ENCODE measurements around the gene NCAPD2.
A peak's percentile ranks its signal among the peaks of the same experiment; 100 is the strongest.
"Not testable (repeated sequence)": the region's sequence is repeated elsewhere in the genome, so short reads cannot be mapped to it uniquely, and the experiment has no call there.

Gene NCAPD2

DNA sequence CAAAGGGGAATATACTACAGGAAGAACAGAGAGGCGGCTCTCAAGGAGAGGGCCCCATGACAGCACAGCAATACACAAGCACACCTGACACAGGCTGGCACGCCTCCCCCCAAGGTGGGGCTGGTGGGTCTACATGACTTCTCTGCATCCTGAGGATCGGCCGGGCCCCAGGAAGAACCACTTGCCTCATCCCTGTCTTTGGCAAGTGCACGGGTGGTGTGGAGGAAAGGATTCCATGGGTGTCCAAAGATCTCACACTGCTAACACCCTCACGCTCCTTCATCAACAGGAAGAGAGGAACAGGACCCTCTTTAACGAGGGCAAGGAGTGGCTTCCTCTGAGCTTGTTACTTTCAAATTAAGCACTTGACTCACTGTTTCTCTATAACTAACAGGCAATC, 30.7 kb upstream of the NCAPD2 start:
- DNase-seq (ENCODE audit: low read depth in 2 of 2) = no peak

DNA sequence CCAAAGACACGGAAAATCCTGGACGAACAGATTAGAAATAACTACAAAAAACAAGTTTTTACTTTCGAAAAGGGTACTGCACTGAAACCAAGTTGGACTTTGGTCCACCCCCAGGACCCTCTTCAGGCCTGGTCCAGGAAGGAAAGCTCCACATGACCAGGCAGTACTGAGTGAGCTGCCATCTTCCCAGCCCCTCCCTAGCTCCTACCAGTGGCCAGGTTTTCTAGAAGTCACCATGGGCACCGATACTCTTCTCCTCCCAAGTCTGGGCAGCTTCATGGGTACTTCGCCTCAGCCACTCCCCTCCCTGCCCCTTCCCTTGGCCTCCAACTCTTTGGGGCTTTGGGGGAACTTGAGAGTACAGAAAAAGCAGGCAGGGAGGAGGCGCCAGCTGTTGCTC, 30.0 kb upstream of the NCAPD2 start:
- DNase-seq (ENCODE audit: low read depth in 2 of 2) = no peak

DNA sequence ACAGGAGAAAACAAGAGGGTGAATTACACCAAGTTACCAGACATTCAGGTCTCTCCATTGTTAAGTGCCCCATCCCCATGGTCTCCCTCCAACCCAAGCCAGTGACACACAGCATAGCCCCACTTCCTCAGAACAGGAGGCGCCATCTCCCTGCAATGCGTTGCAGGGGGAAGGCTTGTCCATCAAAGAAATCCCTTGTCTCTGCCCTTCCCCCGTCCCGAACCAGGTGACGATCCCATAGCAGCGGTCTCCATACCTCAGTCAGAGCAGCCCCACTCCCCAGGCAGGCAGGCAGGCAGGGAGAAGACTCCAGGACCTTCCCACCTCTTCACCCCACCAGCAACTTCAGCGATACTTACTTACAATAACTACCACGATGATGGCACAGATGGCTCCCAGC, 29.4 kb upstream of the NCAPD2 start:
- no peak for DNase-seq (ENCODE audit: low read depth in 2 of 2)

DNA sequence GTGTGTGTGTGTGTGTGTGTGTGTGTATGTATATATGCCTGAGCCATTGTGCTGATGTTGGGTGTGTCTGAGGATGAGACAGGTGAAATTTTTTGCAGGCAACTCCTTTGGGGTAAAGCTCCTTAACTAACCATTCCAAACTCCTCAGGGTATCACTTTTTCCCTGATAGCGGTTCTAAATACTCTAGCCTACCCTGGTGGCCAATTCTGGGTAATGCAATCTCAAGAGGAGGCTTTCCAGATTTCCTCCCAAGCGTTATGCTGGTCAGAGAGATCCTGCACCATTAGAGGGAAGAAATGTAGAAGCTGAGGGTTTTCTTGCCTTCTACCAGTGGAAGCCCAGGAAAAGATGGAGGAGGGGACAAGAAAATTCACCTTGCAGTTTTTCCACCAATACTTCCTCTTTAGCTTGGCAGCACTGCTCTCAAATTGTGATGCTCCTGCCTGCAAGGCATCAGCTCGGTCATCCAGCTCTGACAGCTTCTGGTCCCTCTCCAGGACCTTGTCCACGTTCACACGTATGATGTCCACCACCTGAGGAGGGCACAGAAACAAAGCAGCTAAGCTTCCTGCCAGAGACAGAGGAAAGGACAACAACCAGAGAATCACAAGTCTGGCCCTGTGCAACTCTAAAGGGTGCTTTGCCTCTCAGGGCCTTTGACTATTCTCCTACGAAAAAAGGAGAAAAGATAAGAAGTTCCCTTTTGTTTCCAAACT, 28.3 kb upstream of the NCAPD2 start:
- peak in 1 of 2 experiments; percentile 44 for DNase-seq (ENCODE audit: low read depth in 2 of 2)

DNA sequence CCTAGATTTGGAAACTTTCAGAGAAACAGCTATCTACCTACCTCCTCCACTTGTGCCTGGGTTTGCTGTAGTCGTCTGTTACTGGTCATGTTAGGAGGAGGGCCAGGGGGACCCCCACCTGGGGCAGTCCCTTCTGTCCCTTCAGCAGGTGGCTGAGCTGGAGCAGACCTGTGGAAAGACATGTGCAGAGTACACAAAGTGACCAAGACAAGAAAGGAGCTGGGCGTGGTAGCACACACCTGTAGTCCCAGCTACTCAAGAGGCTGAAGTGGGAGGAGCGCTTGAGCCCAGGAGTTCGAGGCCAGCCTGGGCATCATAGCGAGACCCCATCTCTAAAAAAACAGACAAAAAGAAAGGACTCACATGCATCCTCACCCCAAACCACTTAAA, 27.7 kb upstream of the NCAPD2 start:
- no peak for DNase-seq (ENCODE audit: low read depth in 2 of 2)

DNA sequence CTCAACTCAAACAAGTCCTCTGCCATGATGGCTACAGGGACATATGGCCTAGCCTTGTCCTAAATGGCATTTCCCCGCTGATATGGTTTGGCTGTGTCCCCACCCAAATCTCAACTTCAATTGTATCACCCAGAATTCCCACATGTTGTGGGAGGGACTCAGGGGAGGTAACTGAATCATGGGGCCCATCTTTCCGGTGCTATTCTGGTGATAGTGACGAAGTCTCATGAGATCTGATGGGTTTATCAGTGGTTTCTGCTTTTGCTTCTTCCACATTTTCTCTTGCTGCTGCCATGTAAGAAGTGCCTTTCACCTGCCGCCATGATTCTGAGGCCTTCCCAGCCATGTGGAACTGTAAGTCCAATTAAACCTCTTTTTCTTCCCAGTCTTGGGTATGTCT, 27.2 kb upstream of the NCAPD2 start:
- not testable (repeated sequence) for DNase-seq (ENCODE audit: low read depth in 2 of 2)

DNA sequence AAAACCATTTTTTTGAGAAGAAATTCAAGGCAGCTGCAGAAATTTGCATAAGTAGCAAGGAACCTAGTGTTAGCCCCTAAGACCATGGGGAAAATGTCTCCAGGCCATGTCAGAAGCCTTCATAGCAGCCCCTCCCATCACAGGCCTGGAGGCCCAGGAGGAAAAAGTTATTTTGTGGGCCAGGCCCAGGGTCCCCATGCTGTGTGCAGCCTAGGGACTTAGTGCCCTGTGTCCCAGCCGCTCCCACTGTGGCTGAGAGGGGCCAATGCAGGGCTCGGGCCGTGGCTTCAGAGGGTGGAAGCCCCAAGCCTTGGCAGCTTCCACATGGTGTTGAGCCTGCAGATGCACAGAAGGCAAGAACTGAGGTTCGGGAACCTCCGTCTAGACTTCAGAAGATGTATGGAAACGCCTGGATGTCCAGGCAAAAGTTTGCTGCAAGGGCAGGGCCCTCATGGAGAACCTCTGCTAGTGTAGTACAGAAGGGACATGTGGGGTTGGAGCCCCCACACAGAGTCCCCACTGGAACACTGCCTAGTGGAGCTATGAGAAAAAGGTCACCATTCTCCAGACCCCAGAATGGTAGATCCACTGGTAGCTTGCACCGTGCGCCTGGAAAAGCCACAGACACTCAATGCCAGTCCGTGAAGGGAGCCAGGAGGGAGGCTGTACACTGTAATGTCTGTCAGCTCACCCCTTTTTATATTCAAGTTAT, 26.2 kb upstream of the NCAPD2 start:
- DNase-seq (ENCODE audit: low read depth in 2 of 2) = not testable (repeated sequence)

DNA sequence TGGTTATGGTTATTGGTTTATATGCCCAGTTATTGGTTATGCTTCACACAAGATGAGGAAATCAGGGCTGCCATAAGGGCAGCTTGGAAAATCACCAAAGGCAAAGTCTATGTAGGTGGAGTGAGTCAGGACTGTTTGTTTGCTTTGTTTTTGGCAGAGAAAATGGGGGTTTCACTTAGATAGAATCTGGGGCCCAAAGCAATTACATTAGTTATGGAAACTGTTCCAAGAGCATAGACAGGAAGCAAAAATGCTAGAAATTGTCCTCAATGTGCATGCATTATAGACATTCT, 25.7 kb upstream of the NCAPD2 start:
- no peak for DNase-seq (ENCODE audit: low read depth in 2 of 2)

DNA sequence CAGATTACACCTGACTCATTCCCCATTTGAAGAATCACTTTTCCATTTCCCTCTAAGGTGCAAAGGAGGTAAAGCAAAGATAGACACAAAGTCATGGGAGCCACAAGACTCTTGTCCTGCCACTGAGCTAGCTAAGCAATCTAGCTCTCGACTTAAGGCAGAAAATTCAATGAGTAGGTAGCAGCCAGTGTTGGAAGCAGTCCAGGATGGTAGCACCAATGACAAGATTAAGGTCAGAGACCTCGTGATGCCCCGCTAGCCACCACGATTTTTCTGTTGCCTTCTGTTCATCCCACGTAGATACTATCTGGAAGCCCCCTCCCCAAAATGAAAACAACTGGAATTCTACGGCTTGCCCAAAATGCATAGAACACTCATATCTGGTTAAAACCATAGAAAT, 24.8 kb upstream of the NCAPD2 start:
- no peak for DNase-seq (ENCODE audit: low read depth in 2 of 2)

DNA sequence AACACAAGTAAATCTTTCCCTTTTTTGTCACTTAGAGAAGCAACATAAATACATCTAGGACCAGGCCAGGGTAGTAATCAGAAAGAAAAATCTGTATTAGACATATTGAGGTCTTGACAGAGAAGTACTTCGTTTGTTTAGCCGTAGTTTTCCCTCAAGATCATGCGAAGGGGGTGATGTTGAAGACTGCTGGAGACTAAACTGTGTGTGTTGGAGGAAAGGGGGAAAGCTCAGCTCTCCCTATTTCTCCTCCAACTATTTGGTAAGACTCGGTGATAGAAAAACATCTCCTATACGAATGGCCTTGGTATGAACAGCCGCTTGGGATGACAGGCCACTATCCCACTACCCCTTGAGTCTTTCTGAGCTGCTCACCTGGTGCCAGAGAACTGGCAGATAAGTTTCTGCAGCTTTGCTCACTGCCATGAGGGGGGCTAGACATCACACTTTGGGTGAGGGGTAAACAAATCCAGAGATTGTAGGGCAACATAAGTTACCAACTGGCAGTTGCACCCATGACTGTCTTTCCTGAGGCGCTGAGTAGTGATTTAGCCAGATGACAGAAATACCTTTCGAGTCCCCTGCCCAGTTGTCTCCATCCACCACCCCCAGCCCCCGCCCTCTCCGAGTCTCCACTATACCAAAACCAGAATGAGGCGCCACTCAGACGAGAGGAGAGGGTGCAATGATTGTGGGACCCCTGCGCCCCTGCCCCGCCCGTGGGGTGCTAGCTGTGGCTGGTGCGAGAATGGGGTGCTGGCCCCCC, 24.1 kb upstream of the NCAPD2 start:
- DNase-seq (ENCODE audit: low read depth in 2 of 2) = no peak

DNA sequence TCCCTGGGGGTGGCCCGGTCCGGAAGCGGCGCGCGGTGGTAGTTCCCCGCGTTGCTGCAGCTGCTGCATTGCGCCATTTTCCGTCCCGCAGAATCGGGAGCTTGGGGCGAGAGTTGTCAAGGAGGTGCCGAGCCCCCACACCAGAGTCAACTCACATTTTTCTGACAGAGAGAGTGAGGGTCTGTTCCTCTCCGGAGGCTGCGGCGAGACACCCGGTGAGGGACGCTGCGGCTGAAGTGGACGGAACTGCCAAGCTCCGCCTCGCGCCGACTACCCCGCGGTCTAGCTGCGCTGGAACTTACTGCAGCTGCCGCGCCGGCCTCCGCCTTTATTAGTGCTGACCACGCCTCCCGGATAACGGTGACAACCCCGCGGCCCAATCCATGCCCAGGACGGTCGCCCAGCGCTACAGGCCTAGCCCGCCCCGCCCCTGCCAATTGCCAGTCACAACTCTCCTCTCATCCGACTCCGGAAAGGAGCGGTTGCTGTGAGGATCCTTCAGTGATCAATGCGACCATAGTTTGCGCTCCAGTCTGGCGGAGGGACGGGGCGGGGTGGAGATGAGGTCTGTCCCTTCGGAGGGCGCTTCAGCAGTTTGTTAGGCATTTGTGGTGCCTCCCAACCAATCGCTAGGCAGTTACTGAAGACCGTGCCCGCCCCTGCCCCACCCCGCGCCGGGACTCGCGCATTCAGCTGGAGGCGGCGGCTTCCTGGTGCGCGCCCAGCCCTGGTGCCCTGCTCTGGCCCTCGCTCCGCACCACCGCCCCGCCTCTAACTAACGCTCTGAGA, 23.3 kb upstream of the NCAPD2 start, which contains the start of gene VAMP1:
Gene VAMP1 (minus strand): TSS at position 303 of the 789 bp plus-strand sequence. CDS start 146 bp downstream, at position 157.
- DNase-seq (ENCODE audit: low read depth in 2 of 2) = peak; percentile 95 to 96

DNA sequence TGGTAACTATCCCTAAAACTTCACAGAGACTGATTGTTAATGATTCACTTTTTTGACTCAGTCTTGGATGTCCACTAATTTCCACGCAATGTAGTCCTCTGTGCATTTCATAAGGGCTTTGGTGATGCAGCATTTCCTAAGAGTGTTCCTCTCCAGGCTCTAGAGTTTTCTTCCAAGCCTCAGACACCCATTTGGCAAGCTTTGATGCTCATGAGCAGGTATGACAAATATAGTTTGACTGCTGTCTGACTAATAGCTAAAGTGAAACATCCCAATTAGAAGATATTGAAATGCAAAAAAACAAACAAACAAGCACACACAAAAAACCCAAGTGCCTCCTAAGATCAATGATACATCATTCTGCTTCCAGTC, 21.9 kb upstream of the NCAPD2 start:
- DNase-seq (ENCODE audit: low read depth in 2 of 2) = no peak

DNA sequence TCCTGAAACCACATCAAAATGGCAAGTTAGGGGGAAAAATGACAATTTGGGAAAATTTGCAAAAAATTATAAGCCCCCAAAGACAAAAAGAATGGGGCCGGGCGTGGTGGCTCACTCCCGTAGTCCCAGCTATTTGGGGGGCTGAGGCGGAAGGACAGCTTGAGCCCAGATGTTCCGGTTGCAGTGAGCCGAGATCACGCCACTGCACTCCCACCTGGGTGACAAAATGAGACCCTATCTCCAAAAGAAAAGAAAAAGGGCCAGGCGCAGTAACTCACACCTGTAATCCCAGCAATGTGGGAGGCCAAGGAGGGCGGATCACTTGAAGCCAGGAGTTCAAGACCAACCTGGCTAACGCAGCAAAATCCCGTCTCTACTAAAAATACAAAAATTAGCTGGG, 21.4 kb upstream of the NCAPD2 start:
- no peak for DNase-seq (ENCODE audit: low read depth in 2 of 2)

DNA sequence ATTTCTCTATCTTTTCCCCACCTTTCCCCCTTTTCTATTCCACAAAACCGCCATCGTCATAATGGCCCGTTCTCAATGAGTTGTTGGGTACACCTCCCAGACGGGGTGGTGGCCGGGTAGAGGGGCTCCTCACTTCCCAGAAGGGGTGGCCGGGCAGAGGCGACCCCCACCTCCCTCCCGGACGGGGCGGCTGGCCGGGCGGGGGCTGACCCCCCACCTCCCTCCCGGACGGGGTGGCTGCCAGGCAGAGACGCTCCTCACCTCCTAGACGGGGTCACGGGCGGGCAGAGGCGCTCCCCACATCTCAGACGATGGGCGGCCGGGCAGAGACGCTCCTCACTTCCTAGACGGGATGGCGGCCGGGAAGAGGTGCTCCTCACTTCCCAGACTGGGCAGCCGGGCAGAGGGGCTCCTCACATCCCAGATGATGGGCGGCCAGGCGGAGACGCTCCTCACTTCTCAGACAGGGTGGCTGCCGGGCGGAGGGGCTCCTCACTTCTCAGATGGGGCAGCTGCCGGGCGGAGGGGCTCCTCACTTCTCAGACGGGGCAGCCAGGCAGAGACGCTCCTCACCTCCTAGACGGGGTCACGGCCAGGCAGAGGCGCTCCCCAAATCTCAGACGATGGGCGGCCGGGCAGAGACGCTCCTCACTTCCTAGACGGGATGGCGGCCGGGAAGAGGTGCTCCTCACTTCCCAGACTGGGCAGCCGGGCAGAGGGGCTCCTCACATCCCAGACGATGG, 18.5 kb upstream of the NCAPD2 start:
- not testable (repeated sequence) for DNase-seq (ENCODE audit: low read depth in 2 of 2)

DNA sequence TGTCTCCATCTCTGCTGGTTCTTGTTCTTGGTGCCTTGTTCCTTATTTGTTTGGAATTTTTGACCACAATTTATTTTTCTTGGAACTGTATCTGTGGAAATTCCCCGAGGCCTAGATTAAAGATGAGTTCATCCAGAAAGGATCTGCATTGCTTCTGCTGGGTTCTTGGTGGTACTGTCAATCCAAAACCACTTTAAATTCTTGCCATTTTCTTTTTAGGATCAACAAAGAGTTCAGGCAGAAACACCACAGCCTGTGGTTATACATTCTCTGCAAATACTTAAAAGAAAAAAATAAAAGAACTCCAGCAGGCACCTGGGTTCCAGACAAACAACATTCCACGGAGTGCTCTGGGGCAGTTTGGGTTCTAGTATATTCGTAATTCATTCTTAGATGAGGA, 17.4 kb upstream of the NCAPD2 start:
- no peak for DNase-seq (ENCODE audit: low read depth in 2 of 2)

DNA sequence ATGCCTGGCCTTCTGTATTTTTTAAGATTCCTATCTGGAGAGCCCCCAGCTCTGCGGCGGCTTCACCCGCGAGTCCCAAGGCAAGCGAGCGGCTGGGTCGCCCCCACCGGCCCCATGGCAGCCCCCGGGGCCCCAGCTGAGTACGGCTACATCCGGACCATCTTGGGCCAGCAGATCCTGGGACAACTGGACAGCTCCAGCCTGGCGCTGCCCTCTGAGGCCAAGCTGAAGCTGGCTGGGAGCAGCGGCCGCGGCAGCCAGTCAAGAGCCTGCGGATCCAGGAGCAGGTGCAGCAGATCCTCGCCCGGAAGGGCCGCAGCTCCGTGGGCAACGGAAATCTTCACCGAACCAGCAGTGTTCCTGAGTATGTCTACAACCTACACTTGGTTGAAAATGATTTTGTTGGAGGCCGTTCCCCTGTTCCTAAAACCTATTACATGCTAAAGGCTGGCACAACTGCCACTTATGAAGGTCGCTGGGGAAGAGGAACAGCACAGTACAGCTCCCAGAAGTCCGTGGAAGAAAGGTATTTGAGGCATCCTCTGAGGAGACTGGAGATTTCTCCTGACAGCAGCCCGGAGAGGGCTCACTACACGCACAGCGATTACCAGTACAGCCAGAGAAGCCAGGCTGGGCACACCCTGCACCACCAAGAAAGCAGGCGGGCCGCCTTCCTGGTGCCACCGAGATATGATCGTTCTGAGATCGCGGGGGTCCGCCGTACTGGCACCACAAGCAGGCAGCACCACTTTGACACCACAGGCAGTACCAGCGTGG, 16.1 kb upstream of the NCAPD2 start:
- not testable (repeated sequence) for DNase-seq (ENCODE audit: low read depth in 2 of 2)

DNA sequence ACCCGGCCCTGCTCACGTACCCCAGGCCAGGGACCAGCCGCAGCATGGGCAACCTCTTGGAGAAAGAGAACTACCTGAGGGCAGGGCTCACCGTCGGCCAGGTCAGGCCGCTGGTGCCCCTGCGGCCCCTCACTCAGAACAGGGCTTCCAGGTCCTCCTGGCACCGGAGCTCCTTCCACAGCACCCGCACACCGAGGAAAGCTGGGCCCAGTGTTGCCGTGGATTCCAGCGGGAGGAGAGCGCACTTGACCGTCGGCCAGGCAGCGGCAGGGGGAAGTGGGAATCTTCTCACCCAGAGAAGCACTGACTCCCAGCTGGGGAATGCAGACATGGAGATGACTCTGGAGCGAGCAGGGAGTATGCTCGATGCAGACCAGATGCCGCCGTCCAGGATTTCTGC, 15.5 kb upstream of the NCAPD2 start:
- DNase-seq (ENCODE audit: low read depth in 2 of 2) = peak in 1 of 2 experiments; percentile 31

DNA sequence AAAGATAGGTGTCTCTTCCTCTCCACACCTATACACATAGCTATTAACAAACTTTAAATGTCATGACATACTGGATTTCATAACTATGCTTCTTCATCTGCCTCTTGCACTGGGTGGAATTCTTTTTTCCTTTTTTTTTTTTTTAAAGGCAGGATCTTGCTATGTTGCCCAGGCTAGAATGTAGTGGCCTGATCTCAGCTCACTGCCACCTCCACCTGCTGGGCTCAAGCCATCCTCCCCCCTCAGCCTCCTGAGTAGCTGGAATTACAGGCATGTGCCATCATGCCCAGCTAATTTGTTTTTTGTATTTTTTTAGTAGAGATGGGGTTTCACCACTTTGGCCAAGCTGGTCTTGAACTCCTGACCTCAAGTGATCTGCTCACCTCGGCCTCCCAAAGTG, 5.7 kb upstream of the NCAPD2 start:
- DNase-seq (ENCODE audit: low read depth in 2 of 2) = no peak

DNA sequence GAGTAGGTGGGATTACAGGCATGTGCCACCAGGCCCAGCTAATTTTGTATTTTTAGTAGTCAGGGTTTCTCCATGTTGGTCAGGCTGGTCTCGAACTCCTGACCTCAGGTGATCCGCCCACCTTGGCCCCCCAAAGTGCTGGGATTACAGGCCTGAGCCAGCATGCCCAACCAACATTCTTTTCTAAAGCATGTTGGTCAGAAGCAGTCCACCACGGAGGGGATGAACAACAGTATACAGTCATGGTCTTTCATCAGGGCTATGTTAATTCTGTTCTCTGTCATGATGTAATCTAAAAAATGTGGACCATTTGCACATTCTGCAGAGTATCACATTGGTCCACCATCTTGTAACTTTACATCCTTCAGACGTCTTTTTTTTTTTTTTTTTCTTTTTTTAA, 4.5 kb upstream of the NCAPD2 start:
- no peak for DNase-seq (ENCODE audit: low read depth in 2 of 2)

DNA sequence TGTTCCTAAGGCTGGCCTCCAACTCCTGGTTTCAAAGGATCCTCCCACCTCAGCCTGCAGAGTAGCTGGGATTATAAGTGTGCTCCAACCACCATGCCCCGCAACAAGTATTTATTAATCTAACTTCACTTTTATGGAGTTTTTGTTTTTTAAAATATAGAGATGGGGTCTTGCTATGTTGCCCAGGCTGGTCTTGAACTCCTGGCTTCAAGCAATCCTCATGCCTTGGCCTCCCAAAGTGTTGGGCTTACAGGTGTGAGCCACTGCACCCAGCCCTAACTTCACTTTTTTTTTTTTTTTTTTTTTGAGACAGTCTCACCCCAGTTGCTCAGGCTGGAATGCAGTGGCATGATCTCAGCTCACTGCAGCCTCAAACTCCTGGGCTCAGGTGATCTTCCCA, 3.2 kb upstream of the NCAPD2 start:
- not testable (repeated sequence) for DNase-seq (ENCODE audit: low read depth in 2 of 2)
